GM10266 (cell line): ENCODE data around the gene SARDH.
A peak's percentile ranks its signal among the peaks of the same experiment; 100 is the strongest.
"Not testable (repeated sequence)": the region's sequence is repeated elsewhere in the genome, so short reads cannot be mapped to it uniquely, and the experiment has no call there.

Experiments
- DNase-seq: peaks from one replicate; pipeline ENCODE4 v3.0.0; 2012; ENCODE audit errors: extremely low spot score
- CTCF ChIP-seq: IDR thresholded peaks from 2 replicates; pipeline ENCODE4 v1.5.1; 2012; ENCODE audit warnings: mild to moderate bottlenecking, low read depth; ENCODE audit not compliant: control insufficient read depth, insufficient read depth; ENCODE audit errors: missing control alignments

SARDH gene

GRCh38 chr9:133754688-133755227 is 16.6 kb upstream of the SARDH start:
- DNase-seq, result no peak
- TF ChIP-seq CTCF, result no peak

GRCh38 chr9:133754187-133754586 is 16.0 kb upstream of the SARDH start:
- TF ChIP-seq CTCF, result no peak
- DNase-seq, result no peak

GRCh38 chr9:133752739-133753446 is 14.7 kb upstream of the SARDH start:
- TF ChIP-seq CTCF, result no peak
- DNase-seq, result no peak

GRCh38 chr9:133750982-133751649 is 13.0 kb upstream of the SARDH start:
- no peak for DNase-seq
- TF ChIP-seq CTCF, result no peak

GRCh38 chr9:133747309-133747708 is 9.2 kb upstream of the SARDH start:
- TF ChIP-seq CTCF, result no peak

GRCh38 chr9:133744528-133744927 is 6.4 kb upstream of the SARDH start:
- DNase-seq, result not testable (repeated sequence)

More at GRCh38 chr9:133747309-133747708, 9.2 kb upstream of the SARDH start:
- DNase-seq, result no peak

- peak; percentile 94 for DNase-seq
- TF ChIP-seq CTCF, result peak; percentile 97
Measured at GRCh38 chr9:133742849-133743444, 4.8 kb upstream of the SARDH start.
